GM12878 (cell line): ENCODE measurements around the gene LYZL1.

Source experiments
- HDAC2 ChIP-seq: fragments of 200-600 bp; sonication (generic); IDR thresholded peaks from 2 replicates; pipeline ENCODE4 v1.6.1; 2017
- JUND ChIP-seq: IDR thresholded peaks from 2 replicates; pipeline ENCODE4 v1.6.1; 2012; ENCODE audit warnings: low read depth, mild to moderate bottlenecking, low read length, improper control_type of control experiment, moderate library complexity
- LARP7 ChIP-seq: fragments of 450-650 bp; IDR thresholded peaks from 2 replicates; pipeline ENCODE4 v1.6.1; 2017; ENCODE audit warnings: mild to moderate bottlenecking
- POLR2A ChIP-seq: IDR thresholded peaks from 2 replicates; pipeline ENCODE4 v1.6.1; 2011; ENCODE audit warnings: low read depth, mild to moderate bottlenecking, low read length
- ZZZ3 ChIP-seq: IDR thresholded peaks from 2 replicates; pipeline ENCODE4 v1.6.1; 2011; ENCODE audit warnings: low read depth; ENCODE audit not compliant: control insufficient read depth, insufficient read length
- TF ChIP-seq, protein P1 (sequence below): IDR thresholded peaks from 2 replicates; pipeline ENCODE4 v1.6.1; 2011; ENCODE audit warnings: borderline replicate concordance, low read depth, mild to moderate bottlenecking, moderate library complexity, mixed read lengths, low read length; ENCODE audit not compliant: insufficient read depth; ENCODE audit errors: extremely low read length
- TF ChIP-seq, protein P2 (sequence below): fragments of 450-650 bp; IDR thresholded peaks from 2 replicates; pipeline ENCODE4 v1.6.1; 2017; ENCODE audit warnings: mild to moderate bottlenecking, moderate library complexity
- TF ChIP-seq, protein P3 (sequence below): fragments of 150-350 bp; IDR thresholded peaks from 2 replicates; pipeline ENCODE4 v1.6.1; 2016; ENCODE audit warnings: low read depth, low read length
- TF ChIP-seq, protein P4 (sequence below), 3 experiments: IDR thresholded peaks in 2 of 3; conservative IDR thresholded peaks in 1 of 3; 2 replicates each; pipeline ENCODE4 v1.5.1; 2011; ENCODE audit warnings: low read depth in 3 of 3, low read length in 3 of 3, mild to moderate bottlenecking in 3 of 3, control low read depth in 2 of 3, moderate library complexity in 2 of 3, inconsistent platforms in 1 of 3, mixed read lengths in 1 of 3; ENCODE audit not compliant: control insufficient read depth in 2 of 3, insufficient read depth in 1 of 3; ENCODE audit errors: extremely low read depth in 1 of 3
- TF ChIP-seq, protein P5 (sequence below): fragments of 450-650 bp; IDR thresholded peaks from 2 replicates; pipeline ENCODE4 v1.6.1; 2018; ENCODE audit warnings: borderline replicate concordance, mild to moderate bottlenecking; ENCODE audit not compliant: partially characterized antibody

DNA sequence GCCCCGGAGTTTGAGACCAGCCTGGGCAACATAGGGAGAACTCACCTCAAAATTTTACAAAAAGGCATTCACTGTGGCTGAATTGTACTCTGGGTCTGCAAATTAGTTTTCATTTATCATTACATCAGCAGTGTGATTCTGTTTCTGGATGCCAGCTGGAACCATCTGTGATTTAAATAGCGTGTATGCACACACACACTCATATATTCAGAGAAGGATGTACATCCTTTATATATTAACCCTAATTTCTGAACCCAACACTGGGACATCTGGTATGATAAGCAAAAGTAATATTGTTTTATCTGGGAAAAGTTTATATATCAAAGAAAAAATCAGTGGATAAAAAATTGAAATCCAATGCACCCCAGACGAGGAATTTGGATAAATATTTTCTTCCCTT is 33.8 kb upstream of the LYZL1 start:
- TF ChIP-seq ZZZ3 (no peak), LARP7 (no peak), HDAC2 (no peak), POLR2A (no peak), JUND (no peak)
- TF ChIP-seq, protein P1, sequence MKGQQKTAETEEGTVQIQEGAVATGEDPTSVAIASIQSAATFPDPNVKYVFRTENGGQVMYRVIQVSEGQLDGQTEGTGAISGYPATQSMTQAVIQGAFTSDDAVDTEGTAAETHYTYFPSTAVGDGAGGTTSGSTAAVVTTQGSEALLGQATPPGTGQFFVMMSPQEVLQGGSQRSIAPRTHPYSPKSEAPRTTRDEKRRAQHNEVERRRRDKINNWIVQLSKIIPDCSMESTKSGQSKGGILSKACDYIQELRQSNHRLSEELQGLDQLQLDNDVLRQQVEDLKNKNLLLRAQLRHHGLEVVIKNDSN, result no peak
- TF ChIP-seq, protein P2, sequence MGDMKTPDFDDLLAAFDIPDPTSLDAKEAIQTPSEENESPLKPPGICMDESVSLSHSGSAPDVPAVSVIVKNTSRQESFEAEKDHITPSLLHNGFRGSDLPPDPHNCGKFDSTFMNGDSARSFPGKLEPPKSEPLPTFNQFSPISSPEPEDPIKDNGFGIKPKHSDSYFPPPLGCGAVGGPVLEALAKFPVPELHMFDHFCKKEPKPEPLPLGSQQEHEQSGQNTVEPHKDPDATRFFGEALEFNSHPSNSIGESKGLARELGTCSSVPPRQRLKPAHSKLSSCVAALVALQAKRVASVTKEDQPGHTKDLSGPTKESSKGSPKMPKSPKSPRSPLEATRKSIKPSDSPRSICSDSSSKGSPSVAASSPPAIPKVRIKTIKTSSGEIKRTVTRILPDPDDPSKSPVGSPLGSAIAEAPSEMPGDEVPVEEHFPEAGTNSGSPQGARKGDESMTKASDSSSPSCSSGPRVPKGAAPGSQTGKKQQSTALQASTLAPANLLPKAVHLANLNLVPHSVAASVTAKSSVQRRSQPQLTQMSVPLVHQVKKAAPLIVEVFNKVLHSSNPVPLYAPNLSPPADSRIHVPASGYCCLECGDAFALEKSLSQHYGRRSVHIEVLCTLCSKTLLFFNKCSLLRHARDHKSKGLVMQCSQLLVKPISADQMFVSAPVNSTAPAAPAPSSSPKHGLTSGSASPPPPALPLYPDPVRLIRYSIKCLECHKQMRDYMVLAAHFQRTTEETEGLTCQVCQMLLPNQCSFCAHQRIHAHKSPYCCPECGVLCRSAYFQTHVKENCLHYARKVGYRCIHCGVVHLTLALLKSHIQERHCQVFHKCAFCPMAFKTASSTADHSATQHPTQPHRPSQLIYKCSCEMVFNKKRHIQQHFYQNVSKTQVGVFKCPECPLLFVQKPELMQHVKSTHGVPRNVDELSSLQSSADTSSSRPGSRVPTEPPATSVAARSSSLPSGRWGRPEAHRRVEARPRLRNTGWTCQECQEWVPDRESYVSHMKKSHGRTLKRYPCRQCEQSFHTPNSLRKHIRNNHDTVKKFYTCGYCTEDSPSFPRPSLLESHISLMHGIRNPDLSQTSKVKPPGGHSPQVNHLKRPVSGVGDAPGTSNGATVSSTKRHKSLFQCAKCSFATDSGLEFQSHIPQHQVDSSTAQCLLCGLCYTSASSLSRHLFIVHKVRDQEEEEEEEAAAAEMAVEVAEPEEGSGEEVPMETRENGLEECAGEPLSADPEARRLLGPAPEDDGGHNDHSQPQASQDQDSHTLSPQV, result no peak
- TF ChIP-seq, protein P3, sequence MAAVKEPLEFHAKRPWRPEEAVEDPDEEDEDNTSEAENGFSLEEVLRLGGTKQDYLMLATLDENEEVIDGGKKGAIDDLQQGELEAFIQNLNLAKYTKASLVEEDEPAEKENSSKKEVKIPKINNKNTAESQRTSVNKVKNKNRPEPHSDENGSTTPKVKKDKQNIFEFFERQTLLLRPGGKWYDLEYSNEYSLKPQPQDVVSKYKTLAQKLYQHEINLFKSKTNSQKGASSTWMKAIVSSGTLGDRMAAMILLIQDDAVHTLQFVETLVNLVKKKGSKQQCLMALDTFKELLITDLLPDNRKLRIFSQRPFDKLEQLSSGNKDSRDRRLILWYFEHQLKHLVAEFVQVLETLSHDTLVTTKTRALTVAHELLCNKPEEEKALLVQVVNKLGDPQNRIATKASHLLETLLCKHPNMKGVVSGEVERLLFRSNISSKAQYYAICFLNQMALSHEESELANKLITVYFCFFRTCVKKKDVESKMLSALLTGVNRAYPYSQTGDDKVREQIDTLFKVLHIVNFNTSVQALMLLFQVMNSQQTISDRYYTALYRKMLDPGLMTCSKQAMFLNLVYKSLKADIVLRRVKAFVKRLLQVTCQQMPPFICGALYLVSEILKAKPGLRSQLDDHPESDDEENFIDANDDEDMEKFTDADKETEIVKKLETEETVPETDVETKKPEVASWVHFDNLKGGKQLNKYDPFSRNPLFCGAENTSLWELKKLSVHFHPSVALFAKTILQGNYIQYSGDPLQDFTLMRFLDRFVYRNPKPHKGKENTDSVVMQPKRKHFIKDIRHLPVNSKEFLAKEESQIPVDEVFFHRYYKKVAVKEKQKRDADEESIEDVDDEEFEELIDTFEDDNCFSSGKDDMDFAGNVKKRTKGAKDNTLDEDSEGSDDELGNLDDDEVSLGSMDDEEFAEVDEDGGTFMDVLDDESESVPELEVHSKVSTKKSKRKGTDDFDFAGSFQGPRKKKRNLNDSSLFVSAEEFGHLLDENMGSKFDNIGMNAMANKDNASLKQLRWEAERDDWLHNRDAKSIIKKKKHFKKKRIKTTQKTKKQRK, result no peak
- TF ChIP-seq, protein P4, sequence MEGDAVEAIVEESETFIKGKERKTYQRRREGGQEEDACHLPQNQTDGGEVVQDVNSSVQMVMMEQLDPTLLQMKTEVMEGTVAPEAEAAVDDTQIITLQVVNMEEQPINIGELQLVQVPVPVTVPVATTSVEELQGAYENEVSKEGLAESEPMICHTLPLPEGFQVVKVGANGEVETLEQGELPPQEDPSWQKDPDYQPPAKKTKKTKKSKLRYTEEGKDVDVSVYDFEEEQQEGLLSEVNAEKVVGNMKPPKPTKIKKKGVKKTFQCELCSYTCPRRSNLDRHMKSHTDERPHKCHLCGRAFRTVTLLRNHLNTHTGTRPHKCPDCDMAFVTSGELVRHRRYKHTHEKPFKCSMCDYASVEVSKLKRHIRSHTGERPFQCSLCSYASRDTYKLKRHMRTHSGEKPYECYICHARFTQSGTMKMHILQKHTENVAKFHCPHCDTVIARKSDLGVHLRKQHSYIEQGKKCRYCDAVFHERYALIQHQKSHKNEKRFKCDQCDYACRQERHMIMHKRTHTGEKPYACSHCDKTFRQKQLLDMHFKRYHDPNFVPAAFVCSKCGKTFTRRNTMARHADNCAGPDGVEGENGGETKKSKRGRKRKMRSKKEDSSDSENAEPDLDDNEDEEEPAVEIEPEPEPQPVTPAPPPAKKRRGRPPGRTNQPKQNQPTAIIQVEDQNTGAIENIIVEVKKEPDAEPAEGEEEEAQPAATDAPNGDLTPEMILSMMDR (IDR thresholded peaks at IDR 0.05 in 2 of 3, conservative IDR thresholded peaks at IDR 0.05 in 1 of 3; ENCODE audit: control insufficient read depth in 2 of 3, extremely low read depth in 1 of 3, insufficient read depth in 1 of 3, low read depth in 3 of 3, low read length in 3 of 3), result no peak
- TF ChIP-seq, protein P5, sequence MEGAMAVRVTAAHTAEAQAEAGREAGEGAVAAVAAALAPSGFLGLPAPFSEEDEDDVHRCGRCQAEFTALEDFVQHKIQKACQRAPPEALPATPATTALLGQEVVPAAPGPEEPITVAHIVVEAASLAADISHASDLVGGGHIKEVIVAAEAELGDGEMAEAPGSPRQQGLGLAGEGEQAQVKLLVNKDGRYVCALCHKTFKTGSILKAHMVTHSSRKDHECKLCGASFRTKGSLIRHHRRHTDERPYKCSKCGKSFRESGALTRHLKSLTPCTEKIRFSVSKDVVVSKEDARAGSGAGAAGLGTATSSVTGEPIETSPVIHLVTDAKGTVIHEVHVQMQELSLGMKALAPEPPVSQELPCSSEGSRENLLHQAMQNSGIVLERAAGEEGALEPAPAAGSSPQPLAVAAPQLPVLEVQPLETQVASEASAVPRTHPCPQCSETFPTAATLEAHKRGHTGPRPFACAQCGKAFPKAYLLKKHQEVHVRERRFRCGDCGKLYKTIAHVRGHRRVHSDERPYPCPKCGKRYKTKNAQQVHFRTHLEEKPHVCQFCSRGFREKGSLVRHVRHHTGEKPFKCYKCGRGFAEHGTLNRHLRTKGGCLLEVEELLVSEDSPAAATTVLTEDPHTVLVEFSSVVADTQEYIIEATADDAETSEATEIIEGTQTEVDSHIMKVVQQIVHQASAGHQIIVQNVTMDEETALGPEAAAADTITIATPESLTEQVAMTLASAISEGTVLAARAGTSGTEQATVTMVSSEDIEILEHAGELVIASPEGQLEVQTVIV, result no peak
